Naive thymus-derived CD4-positive, alpha-beta T cell (primary cell): ENCODE data around the gene SLC22A1. TPM values are rescaled to one million over a fixed set of nuclear protein-coding genes. Genes with fewer than 3 reads are reported as not detected.

Experiments used
- ATAC-seq: fragments of 150-1000 bp; cut with Tn5 transposase; 2 replicates; pipeline ENCODE4 v1.10.0; 2021; ENCODE audit warnings: mild to moderate bottlenecking, moderate library complexity
- CTCF ChIA-PET: fragments of 350-600 bp; sonication (Branson Sonifier 250); formaldehyde crosslinking; loops from one replicate; lab custom pipeline; 2021; ENCODE audit warnings: antibody characterized with exemption; lab: Charles Lee
- POLR2A ChIA-PET: fragments of 350-600 bp; sonication (Branson Sonifier 250); formaldehyde crosslinking; loops from one replicate; lab custom pipeline; 2021; ENCODE audit warnings: antibody characterized with exemption, inconsistent platforms; lab: Charles Lee
- DNase-seq, 9 donors: peaks; one replicate each; pipeline versions ENCODE4 v3.0.0 to v3.0.0-alpha.2; 2020 to 2022; ENCODE audit warnings: mixed read lengths in 1 of 9
- H3K27ac ChIP-seq: one replicate; pipeline ENCODE4 v1.7.0; 2013; ENCODE audit warnings: mild to moderate bottlenecking, low read depth, low read length, moderate library complexity
- H3K27me3 ChIP-seq, 2 donors: one replicate each; pipeline ENCODE4 v1.7.0; 2013; ENCODE audit warnings: low read length in 2 of 2, mild to moderate bottlenecking in 2 of 2, moderate library complexity in 2 of 2; ENCODE audit not compliant: control insufficient read depth in 2 of 2, insufficient read depth in 2 of 2
- H3K36me3 ChIP-seq, 3 experiments: 1 replicate in 2 of 3; 2 replicates in 1 of 3; pipeline ENCODE4 v1.7.0; 2013; ENCODE audit warnings: low read length in 3 of 3, mild to moderate bottlenecking in 3 of 3, moderate library complexity in 1 of 3; ENCODE audit not compliant: insufficient read depth in 3 of 3, control insufficient read depth in 2 of 3
- H3K4me1 ChIP-seq, 2 donors: one replicate each; pipeline ENCODE4 v1.7.0; 2013; ENCODE audit warnings: low read length in 2 of 2, mild to moderate bottlenecking in 2 of 2, moderate library complexity in 1 of 2; ENCODE audit not compliant: control insufficient read depth in 2 of 2, insufficient read depth in 2 of 2
- H3K4me3 ChIP-seq: 2 replicates; pipeline ENCODE4 v1.7.0; 2013; ENCODE audit warnings: mild to moderate bottlenecking, low read length
- H3K9me3 ChIP-seq, 3 experiments: 1 replicate in 2 of 3; 2 replicates in 1 of 3; pipeline ENCODE4 v1.7.0; 2013; ENCODE audit warnings: low read length in 3 of 3; ENCODE audit not compliant: control insufficient read depth in 2 of 3
- H3K27ac Mint-ChIP-seq, 9 donors: one replicate each; pipeline ENCODE4 v1.8.0; 2020 to 2022; ENCODE audit warnings: mixed read lengths in 9 of 9, mild to moderate bottlenecking in 8 of 9, moderate library complexity in 5 of 9, inconsistent platforms in 2 of 9
- H3K27me3 Mint-ChIP-seq, 5 donors: one replicate each; pipeline ENCODE4 v1.8.0; 2021 to 2022; ENCODE audit warnings: mixed read lengths in 5 of 5, mild to moderate bottlenecking in 1 of 5
- H3K36me3 Mint-ChIP-seq, 5 donors: one replicate each; pipeline ENCODE4 v1.8.0; 2020 to 2022; ENCODE audit warnings: mixed read lengths in 5 of 5, mild to moderate bottlenecking in 3 of 5, inconsistent platforms in 1 of 5
- H3K4me1 Mint-ChIP-seq, 7 donors: one replicate each; pipeline ENCODE4 v1.8.0; 2020 to 2022; ENCODE audit warnings: mixed read lengths in 7 of 7, mild to moderate bottlenecking in 3 of 7, inconsistent platforms in 1 of 7
- H3K4me3 Mint-ChIP-seq, 10 donors: one replicate each; pipeline ENCODE4 v1.8.0; 2020 to 2022; ENCODE audit warnings: mild to moderate bottlenecking in 10 of 10, mixed read lengths in 10 of 10, moderate library complexity in 6 of 10, inconsistent platforms in 2 of 10
- H3K9me3 Mint-ChIP-seq, 11 donors: one replicate each; pipeline ENCODE4 v1.8.0; 2020 to 2022; ENCODE audit warnings: mixed read lengths in 11 of 11, mild to moderate bottlenecking in 4 of 11, inconsistent platforms in 1 of 11, moderate library complexity in 1 of 11
- intact Hi-C, 2 donors: fragments of 100-400 bp; cut with micrococcal nuclease; formaldehyde crosslinking; loops; one replicate each; pipeline ENCODE4 v1.15.1; 2023
- polyA plus RNA-seq, 2 donors: library from polyadenylated mRNA; unstranded; fragments of 300-500 nt; fragmentation: Illumina TruSeq; gene quantifications; one replicate each; pipeline ENCODE4 v1.2.3, GENCODE V29; 2021
- total RNA-seq, 6 experiments: library from RNA in 5 of 6; stranded (reverse) in 5 of 6; gene quantifications; 1 replicate in 5 of 6; 2 replicates in 1 of 6; pipeline ENCODE4 v1.2.3 and lab custom pipeline; 2021 to 2026

The SLC22A1 gene
- total and polyA plus RNA-seq, 7 experiments from 2014 or later = 0.39 to 2.2 (median 1.3) TPM; not detected in 3

- ChIA-PET POLR2A (no interaction called here), CTCF (no interaction called here)
- no peak overlapping the region for H3K4me3 ChIP-seq
- Mint-ChIP-seq H3K9me3 (no peaks in the 10 kb centered on the region), H3K4me1 (peaks cover 0 to 10% (median 0%) of the 10 kb centered on the region in 7 donors), H3K4me3 (no peak overlapping the region), H3K36me3 (peaks cover 19 to 67% (median 37%) of the 10 kb centered on the region in 5 donors), H3K27me3 (no peaks in the 10 kb centered on the region), H3K27ac (no peak overlapping the region)
- H3K27me3 ChIP-seq = no peaks in the 10 kb centered on the region
- no peak overlapping the region for H3K27ac ChIP-seq
- DNase-seq (no peak), ATAC-seq (no peak)
- H3K36me3 ChIP-seq = peaks cover 9 to 96% (median 25%) of the 10 kb centered on the region in 3 experiments
- H3K4me1 ChIP-seq = no peaks in the 10 kb centered on the region
- intact Hi-C loops = loop anchor here in 1 of 2 donors (10.0 kb wide), 2 partner anchors 375 to 455 kb away; no protein-coding TSS in a partner anchor
- no peaks in the 10 kb centered on the region for H3K9me3 ChIP-seq
These were observed 42.0 kb upstream of the SLC22A1 start for GRCh38 chr6:160079686-160080043.

- no peaks in the 10 kb centered on the region for H3K9me3 ChIP-seq
- no peak overlapping the region for H3K27ac ChIP-seq
- ATAC-seq (no peak), DNase-seq (no peak)
- no peak overlapping the region for H3K4me3 ChIP-seq
- H3K4me1 ChIP-seq = no peaks in the 10 kb centered on the region
- ChIA-PET POLR2A (no interaction called here), CTCF (no interaction called here)
- no peaks in the 10 kb centered on the region for H3K27me3 Mint-ChIP-seq
- H3K36me3 Mint-ChIP-seq = peaks cover 20 to 70% (median 39%) of the 10 kb centered on the region in 5 donors
- peaks cover 11 to 97% (median 29%) of the 10 kb centered on the region in 3 experiments for H3K36me3 ChIP-seq
- no peak overlapping the region for H3K27ac Mint-ChIP-seq
- H3K4me1 Mint-ChIP-seq = peaks cover 0 to 10% (median 0%) of the 10 kb centered on the region in 7 donors
- H3K27me3 ChIP-seq = no peaks in the 10 kb centered on the region
- H3K9me3 Mint-ChIP-seq = no peaks in the 10 kb centered on the region
- intact Hi-C loops = loop anchor here in 1 of 2 donors (10.0 kb wide), 1 partner anchor 455 kb away; no protein-coding TSS in a partner anchor
- peak overlapping the region in 1 of 10 donors; percentile 13 for H3K4me3 Mint-ChIP-seq
These were observed 41.5 kb upstream of the SLC22A1 start for GRCh38 chr6:160080097-160080496.

GRCh38 chr6:160081398-160081797 lies 40.2 kb upstream of the SLC22A1 start:
- Histone ChIP-seq H3K9me3 (no peaks in the 10 kb centered on the region), H3K4me3 (no peak overlapping the region), H3K36me3 (peaks cover 11 to 97% (median 39%) of the 10 kb centered on the region in 3 experiments), H3K27ac (no peak overlapping the region), H3K27me3 (no peaks in the 10 kb centered on the region), H3K4me1 (no peaks in the 10 kb centered on the region)
- Mint-ChIP-seq H3K9me3 (no peaks in the 10 kb centered on the region), H3K27ac (peak overlapping the region in 1 of 9 donors; percentile 58), H3K27me3 (no peaks in the 10 kb centered on the region), H3K4me1 (peaks cover 0 to 19% (median 0%) of the 10 kb centered on the region in 7 donors), H3K4me3 (no peak overlapping the region), H3K36me3 (peaks cover 30 to 75% (median 44%) of the 10 kb centered on the region in 5 donors)
- intact Hi-C loops = loop anchor here in 1 of 2 donors (10.0 kb wide), 1 partner anchor 453 kb away; no protein-coding TSS in a partner anchor
- CTCF ChIA-PET = interaction anchor here (1.2 kb wide), 1 partner anchor 361 kb away, joined by 4 read pairs; no protein-coding TSS in a partner anchor
- ATAC-seq (no peak), DNase-seq (no peak)
- POLR2A ChIA-PET = no interaction called here

- DNase-seq (no peak), ATAC-seq (no peak)
- ChIA-PET CTCF (interaction anchor here (1.2 kb wide), 1 partner anchor 363 kb away, joined by 4 read pairs; no protein-coding TSS in a partner anchor), POLR2A (no interaction called here)
- no peaks in the 10 kb centered on the region for H3K9me3 Mint-ChIP-seq
- H3K27ac Mint-ChIP-seq = no peak overlapping the region
- H3K4me3 ChIP-seq = no peak overlapping the region
- H3K27ac ChIP-seq = no peak overlapping the region
- no peaks in the 10 kb centered on the region for H3K9me3 ChIP-seq
- peaks cover 11 to 97% (median 46%) of the 10 kb centered on the region in 3 experiments for H3K36me3 ChIP-seq
- no peak overlapping the region for H3K4me3 Mint-ChIP-seq
- H3K36me3 Mint-ChIP-seq = peaks cover 30 to 69% (median 38%) of the 10 kb centered on the region in 5 donors
- H3K4me1 ChIP-seq = no peaks in the 10 kb centered on the region
- intact Hi-C loops = loop anchor here in 1 of 2 donors (10.0 kb wide), 1 partner anchor 452 kb away; no protein-coding TSS in a partner anchor
- H3K4me1 Mint-ChIP-seq = peaks cover 0 to 15% (median 0%) of the 10 kb centered on the region in 7 donors
- H3K27me3 ChIP-seq = no peaks in the 10 kb centered on the region
- no peaks in the 10 kb centered on the region for H3K27me3 Mint-ChIP-seq
These were observed 39.0 kb upstream of the SLC22A1 start for GRCh38 chr6:160082627-160083026.

- intact Hi-C loops = loop anchor here in 1 of 2 donors (10.0 kb wide), 1 partner anchor 451 kb away; no protein-coding TSS in a partner anchor
- no peaks in the 10 kb centered on the region for H3K9me3 ChIP-seq
These were observed 37.3 kb upstream of the SLC22A1 start for GRCh38 chr6:160084198-160084776.

GRCh38 chr6:160085226-160085625 lies 36.4 kb upstream of the SLC22A1 start:
- Histone ChIP-seq H3K27me3 (no peaks in the 10 kb centered on the region), H3K4me1 (no peaks in the 10 kb centered on the region), H3K36me3 (peaks cover 17 to 97% (median 48%) of the 10 kb centered on the region in 3 experiments), H3K9me3 (no peaks in the 10 kb centered on the region), H3K27ac (no peak overlapping the region), H3K4me3 (no peak overlapping the region)
- H3K4me1 Mint-ChIP-seq = peaks cover 0 to 15% (median 0%) of the 10 kb centered on the region in 7 donors
- ChIA-PET POLR2A (no interaction called here), CTCF (no interaction called here)
- H3K27me3 Mint-ChIP-seq = no peaks in the 10 kb centered on the region
- no peaks in the 10 kb centered on the region for H3K9me3 Mint-ChIP-seq
- H3K4me3 Mint-ChIP-seq = no peak overlapping the region
- DNase-seq = no peak
- no peak for ATAC-seq
- H3K27ac Mint-ChIP-seq = peak overlapping the region in 1 of 9 donors; percentile 23
- peaks cover 36 to 77% (median 47%) of the 10 kb centered on the region in 5 donors for H3K36me3 Mint-ChIP-seq
- intact Hi-C loops = loop anchor here in 1 of 2 donors (10.0 kb wide), 1 partner anchor 450 kb away; no protein-coding TSS in a partner anchor

More at GRCh38 chr6:160084198-160084776, 37.3 kb upstream of the SLC22A1 start:
- no peaks in the 10 kb centered on the region for H3K9me3 Mint-ChIP-seq
- Histone ChIP-seq H3K4me3 (no peak overlapping the region), H3K36me3 (peaks cover 14 to 97% (median 45%) of the 10 kb centered on the region in 3 experiments), H3K27me3 (no peaks in the 10 kb centered on the region), H3K27ac (no peak overlapping the region), H3K4me1 (no peaks in the 10 kb centered on the region)
- CTCF ChIA-PET = no interaction called here
- H3K4me3 Mint-ChIP-seq = no peak overlapping the region
- no peaks in the 10 kb centered on the region for H3K27me3 Mint-ChIP-seq
- peaks cover 0 to 15% (median 0%) of the 10 kb centered on the region in 7 donors for H3K4me1 Mint-ChIP-seq
- DNase-seq (no peak), ATAC-seq (no peak)
- peak overlapping the region in 1 of 9 donors; percentile 74 for H3K27ac Mint-ChIP-seq
- POLR2A ChIA-PET = no interaction called here
- peaks cover 31 to 77% (median 43%) of the 10 kb centered on the region in 5 donors for H3K36me3 Mint-ChIP-seq
